22Rv1 (cell line): ENCODE measurements around the gene ZCWPW1.

Experiments
- ZFX ChIP-seq: fragments of 450-650 bp; IDR thresholded peaks from 2 replicates; pipeline ENCODE4 v1.6.1; 2017; ENCODE audit warnings: antibody characterized with exemption, borderline replicate concordance
- TF ChIP-seq, protein P1 (sequence below): fragments of 450-650 bp; IDR thresholded peaks from 2 replicates; pipeline ENCODE4 v1.5.1; 2017; ENCODE audit warnings: mild to moderate bottlenecking

DNA sequence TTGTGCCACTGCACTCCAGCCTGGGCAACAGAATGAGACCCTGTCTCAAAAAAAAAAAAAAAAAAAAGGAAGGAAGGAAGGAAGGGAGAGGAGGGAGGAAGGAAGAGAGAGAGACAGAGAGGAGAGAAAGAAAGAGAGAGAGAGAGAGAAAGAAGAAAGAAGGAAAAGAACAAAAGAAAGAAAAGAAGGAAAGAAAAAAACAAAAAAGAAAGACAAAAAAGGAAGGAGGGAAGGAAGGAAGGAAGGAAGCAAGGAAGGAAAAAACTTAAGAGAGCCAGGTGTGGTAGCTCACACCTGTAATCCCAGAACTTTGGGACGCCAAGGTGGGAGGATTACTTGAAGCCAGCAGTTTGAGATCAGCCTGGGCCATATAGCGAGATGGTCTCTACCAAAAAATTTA, 36.3 kb upstream of the ZCWPW1 start:
- TF ChIP-seq, protein P1, sequence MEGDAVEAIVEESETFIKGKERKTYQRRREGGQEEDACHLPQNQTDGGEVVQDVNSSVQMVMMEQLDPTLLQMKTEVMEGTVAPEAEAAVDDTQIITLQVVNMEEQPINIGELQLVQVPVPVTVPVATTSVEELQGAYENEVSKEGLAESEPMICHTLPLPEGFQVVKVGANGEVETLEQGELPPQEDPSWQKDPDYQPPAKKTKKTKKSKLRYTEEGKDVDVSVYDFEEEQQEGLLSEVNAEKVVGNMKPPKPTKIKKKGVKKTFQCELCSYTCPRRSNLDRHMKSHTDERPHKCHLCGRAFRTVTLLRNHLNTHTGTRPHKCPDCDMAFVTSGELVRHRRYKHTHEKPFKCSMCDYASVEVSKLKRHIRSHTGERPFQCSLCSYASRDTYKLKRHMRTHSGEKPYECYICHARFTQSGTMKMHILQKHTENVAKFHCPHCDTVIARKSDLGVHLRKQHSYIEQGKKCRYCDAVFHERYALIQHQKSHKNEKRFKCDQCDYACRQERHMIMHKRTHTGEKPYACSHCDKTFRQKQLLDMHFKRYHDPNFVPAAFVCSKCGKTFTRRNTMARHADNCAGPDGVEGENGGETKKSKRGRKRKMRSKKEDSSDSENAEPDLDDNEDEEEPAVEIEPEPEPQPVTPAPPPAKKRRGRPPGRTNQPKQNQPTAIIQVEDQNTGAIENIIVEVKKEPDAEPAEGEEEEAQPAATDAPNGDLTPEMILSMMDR: no peak
- TF ChIP-seq ZFX: no peak
